K562 (cell line): ENCODE measurements around the gene OPA3. TPM values are rescaled to one million over a fixed set of nuclear protein-coding genes. Genes with fewer than 3 reads are reported as not detected.
A peak's percentile ranks its signal among the peaks of the same experiment; 100 is the strongest.

Experiments
- CCNT2 ChIP-seq: IDR thresholded peaks from 2 replicates; pipeline ENCODE4 v1.6.1; 2011; ENCODE audit warnings: borderline replicate concordance, low read depth, mild to moderate bottlenecking, moderate library complexity, mixed read lengths, low read length; ENCODE audit not compliant: insufficient read length; ENCODE audit errors: extremely low read depth
- CREB1 ChIP-seq, 2 experiments: sonication (generic) in 1 of 2; formaldehyde crosslinking in 1 of 2; IDR thresholded peaks; 2 replicates each; pipeline versions ENCODE4 v1.6.1 to v1.8.0; 2012 to 2022; ENCODE audit warnings: inconsistent platforms in 1 of 2, mild to moderate bottlenecking in 1 of 2, missing genetic modification reagents in 1 of 2, moderate library complexity in 1 of 2
- EGR1 ChIP-seq: fragments of 450-650 bp; conservative IDR thresholded peaks from 2 replicates; pipeline ENCODE4 v1.6.1; 2017; ENCODE audit warnings: mild to moderate bottlenecking
- FOS ChIP-seq: IDR thresholded peaks from 3 replicates; pipeline ENCODE4 v1.6.1; 2011; ENCODE audit not compliant: insufficient read length; ENCODE audit errors: extremely low read depth
- FOXK1 ChIP-seq: sonication (generic); formaldehyde crosslinking; IDR thresholded peaks from 2 replicates; pipeline ENCODE4 v1.8.0; 2022; ENCODE audit warnings: missing genetic modification reagents, mild to moderate bottlenecking, borderline replicate concordance
- FOXP1 ChIP-seq: sonication (generic); formaldehyde crosslinking; IDR thresholded peaks from 2 replicates; pipeline ENCODE4 v1.8.0; 2022; ENCODE audit warnings: mild to moderate bottlenecking, missing genetic modification reagents
- GABPB2 ChIP-seq: fragments of 250-450 bp; sonication (Bioruptor Pico); conservative IDR thresholded peaks from 2 replicates; pipeline ENCODE4 v1.5.1; 2021; ENCODE audit warnings: mild to moderate bottlenecking
- GATAD2B ChIP-seq: fragments of 450-650 bp; IDR thresholded peaks from 2 replicates; pipeline ENCODE4 v1.6.1; 2017; ENCODE audit warnings: mild to moderate bottlenecking, borderline replicate concordance
- HNRNPL ChIP-seq: fragments of 200-400 bp; formaldehyde crosslinking; IDR thresholded peaks from 2 replicates; pipeline ENCODE4 v1.6.1; 2017; ENCODE audit warnings: low read depth, mild to moderate bottlenecking, low read length
- LCOR ChIP-seq: sonication (generic); formaldehyde crosslinking; IDR thresholded peaks from 2 replicates; pipeline ENCODE4 v1.8.0; 2022; ENCODE audit warnings: mild to moderate bottlenecking, missing genetic modification reagents
- MBD2 ChIP-seq: sonication (generic); IDR thresholded peaks from 2 replicates; pipeline ENCODE4 v1.6.1; 2016; ENCODE audit warnings: low read depth, borderline replicate concordance
- POLR2G ChIP-seq: fragments of 200-400 bp; formaldehyde crosslinking; IDR thresholded peaks from 2 replicates; pipeline ENCODE4 v1.6.1; 2017; ENCODE audit warnings: low read depth, mild to moderate bottlenecking, antibody characterized with exemption, low read length, moderate library complexity
- PRMT5 ChIP-seq: sonication (generic); formaldehyde crosslinking; IDR thresholded peaks from 2 replicates; pipeline ENCODE4 v1.5.0; 2020; ENCODE audit warnings: missing genetic modification reagents
- PTBP1 ChIP-seq: fragments of 200-400 bp; formaldehyde crosslinking; IDR thresholded peaks from 2 replicates; pipeline ENCODE4 v1.6.1; 2017; ENCODE audit warnings: low read depth, low read length
- RBM22 ChIP-seq: fragments of 200-400 bp; formaldehyde crosslinking; IDR thresholded peaks from 2 replicates; pipeline ENCODE4 v1.6.1; 2018; ENCODE audit warnings: low read length, low read depth; ENCODE audit not compliant: poor library complexity, severe bottlenecking
- SMAD4 ChIP-seq: fragments of 250-450 bp; sonication (Bioruptor Pico); conservative IDR thresholded peaks from 2 replicates; pipeline ENCODE4 v1.8.0; 2021; ENCODE audit warnings: inconsistent platforms, mild to moderate bottlenecking, moderate library complexity
- SRSF1 ChIP-seq: fragments of 200-400 bp; formaldehyde crosslinking; IDR thresholded peaks from 2 replicates; pipeline ENCODE4 v1.6.1; 2017; ENCODE audit warnings: mild to moderate bottlenecking, low read depth, low read length, moderate library complexity
- ZNF766 ChIP-seq: fragments of 200-800 bp; sonication (Bioruptor generic); conservative IDR thresholded peaks from 2 replicates; pipeline ENCODE4 v1.6.1; 2016; ENCODE audit warnings: missing genetic modification characterization, missing compliant biosample characterization
- ZNF830 ChIP-seq: fragments of 250-450 bp; sonication (Bioruptor Pico); IDR thresholded peaks from 2 replicates; pipeline ENCODE4 v1.5.0; 2021; ENCODE audit warnings: mild to moderate bottlenecking
- polyA plus RNA-seq, 8 experiments: library from polyadenylated mRNA; depleted of rRNA in 4 of 8; stranded (reverse) in 5 of 8; unstranded in 3 of 8; fragments of >200 nt; fragmentation: Nextera tagmentation in 2 of 8; fragmentation: Illumina TruSeq in 1 of 8; extraction: Ambion mirVana in 2 of 8; extraction: Trizol in 1 of 8; gene quantifications; 2 replicates each; pipeline versions ENCODE4 v1.2.1 to v1.2.3, GENCODE V29; 2011 to 2014; ENCODE audit warnings: inconsistent platforms in 1 of 8, missing spikeins in 1 of 8
- total RNA-seq, 7 experiments: library from RNA; depleted of rRNA in 6 of 7; stranded (reverse); fragments of >200 nt in 6 of 7; fragmentation: Illumina TruSeq in 2 of 7; extraction: Trizol in 2 of 7; gene quantifications; 2 replicates each; pipeline versions ENCODE4 v1.2.1 to v1.2.3, GENCODE V29; 2011 to 2021; ENCODE audit warnings: low replicate concordance in 1 of 7
- TF ChIP-seq, protein P1 (sequence below): sonication (generic); formaldehyde crosslinking; IDR thresholded peaks from 2 replicates; pipeline ENCODE4 v1.8.0; 2022; ENCODE audit warnings: mild to moderate bottlenecking, missing genetic modification reagents
- TF ChIP-seq, protein P2 (sequence below): fragments of 200-400 bp; formaldehyde crosslinking; IDR thresholded peaks from 2 replicates; pipeline ENCODE4 v1.6.1; 2017; ENCODE audit warnings: mild to moderate bottlenecking, low read depth, low read length, moderate library complexity
- TF ChIP-seq, protein P3 (sequence below): fragments of 450-650 bp; IDR thresholded peaks from 2 replicates; pipeline ENCODE4 v1.6.1; 2016; ENCODE audit warnings: borderline replicate concordance
- TF ChIP-seq, protein P4 (sequence below), 2 experiments: fragments of 450-650 bp in 1 of 2; sonication (generic) in 1 of 2; formaldehyde crosslinking; conservative IDR thresholded peaks; 2 replicates each; pipeline versions ENCODE4 v1.4.0 to v1.8.1; 2020 to 2022; ENCODE audit warnings: mild to moderate bottlenecking in 1 of 2, missing genetic modification reagents in 1 of 2

OPA3 gene
- total and polyA plus RNA-seq, 9 of the 15 experiments (the other 6 are each of a cell fraction or from before 2014, with no cell fraction given) = 1.4 to 18.8 (median 9.0) TPM

DNA sequence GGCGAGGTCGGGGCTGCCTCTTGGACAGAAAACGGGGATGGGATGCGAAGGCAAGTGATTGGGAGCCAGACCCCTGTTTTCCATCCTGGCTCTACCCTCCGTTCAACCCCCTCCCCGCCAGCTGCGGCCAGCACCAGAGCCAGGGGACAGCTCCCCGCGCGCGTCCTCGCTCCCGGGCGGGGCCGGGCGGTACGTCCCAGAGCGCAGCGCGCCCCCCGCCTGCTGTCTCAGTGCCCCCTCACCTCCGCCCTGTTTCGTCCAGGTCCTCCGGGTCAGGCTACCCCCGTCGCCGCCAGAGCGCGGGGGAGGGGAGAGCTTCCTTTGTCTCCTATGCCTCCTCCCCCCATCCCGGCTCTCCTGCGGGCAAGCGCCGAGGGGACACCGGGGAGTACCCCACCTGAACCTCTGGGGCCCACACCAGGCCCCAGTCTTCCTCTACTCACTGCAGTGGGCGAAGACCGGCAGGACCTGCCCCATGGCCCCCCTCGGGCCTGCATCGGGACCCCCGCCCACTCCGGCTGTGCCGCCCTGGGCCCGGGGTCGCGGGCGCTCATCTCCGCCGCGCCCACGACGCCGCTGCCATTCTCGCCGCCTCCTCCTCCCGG, 88.2 kb downstream of the OPA3 start (continued):
- TF ChIP-seq SMAD4 (CRISPR knock-in tag) (peak; percentile 45; the same call in 1 of the 2 replicates), PRMT5 (CRISPR knock-in tag) (peak; percentile 92), EGR1 (peak; percentile 33; the same call in 1 of the 2 replicates), FOS (no peak), RBM22 (peak; percentile 62), GABPB2 (CRISPR knock-in tag) (no peak), MBD2 (no peak), CCNT2 (peak; percentile 26), CREB1 (IDR thresholded peaks at IDR 0.05) (peak; percentile 57), CREB1 (CRISPR knock-in tag; IDR thresholded peaks at IDR 0.05) (peak; percentile 78), PTBP1 (no peak), FOXP1 (CRISPR knock-in tag) (peak; percentile 77), ZNF830 (CRISPR knock-in tag) (no peak), HNRNPL (0 out of 2 replicates have a peak, but pooled peaks have one; percentile 21), GATAD2B (0 out of 2 replicates have a peak, but pooled peaks have one; percentile 49), POLR2G (peak; percentile 43; the same call in 1 of the 2 replicates), ZNF766 (CRISPR knock-in tag) (no peak; the same call in 1 of the 2 replicates), LCOR (peak; percentile 68), FOXK1 (CRISPR knock-in tag) (0 out of 2 replicates have a peak, but pooled peaks have one; percentile 47), SRSF1 (no peak)
- TF ChIP-seq, protein P1, sequence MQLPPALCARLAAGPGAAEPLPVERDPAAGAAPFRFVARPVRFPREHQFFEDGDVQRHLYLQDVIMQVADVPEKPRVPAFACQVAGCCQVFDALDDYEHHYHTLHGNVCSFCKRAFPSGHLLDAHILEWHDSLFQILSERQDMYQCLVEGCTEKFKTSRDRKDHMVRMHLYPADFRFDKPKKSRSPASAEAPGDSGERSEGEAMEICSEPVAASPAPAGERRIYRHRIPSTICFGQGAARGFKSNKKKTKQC = peak; percentile 98
- TF ChIP-seq, protein P2, sequence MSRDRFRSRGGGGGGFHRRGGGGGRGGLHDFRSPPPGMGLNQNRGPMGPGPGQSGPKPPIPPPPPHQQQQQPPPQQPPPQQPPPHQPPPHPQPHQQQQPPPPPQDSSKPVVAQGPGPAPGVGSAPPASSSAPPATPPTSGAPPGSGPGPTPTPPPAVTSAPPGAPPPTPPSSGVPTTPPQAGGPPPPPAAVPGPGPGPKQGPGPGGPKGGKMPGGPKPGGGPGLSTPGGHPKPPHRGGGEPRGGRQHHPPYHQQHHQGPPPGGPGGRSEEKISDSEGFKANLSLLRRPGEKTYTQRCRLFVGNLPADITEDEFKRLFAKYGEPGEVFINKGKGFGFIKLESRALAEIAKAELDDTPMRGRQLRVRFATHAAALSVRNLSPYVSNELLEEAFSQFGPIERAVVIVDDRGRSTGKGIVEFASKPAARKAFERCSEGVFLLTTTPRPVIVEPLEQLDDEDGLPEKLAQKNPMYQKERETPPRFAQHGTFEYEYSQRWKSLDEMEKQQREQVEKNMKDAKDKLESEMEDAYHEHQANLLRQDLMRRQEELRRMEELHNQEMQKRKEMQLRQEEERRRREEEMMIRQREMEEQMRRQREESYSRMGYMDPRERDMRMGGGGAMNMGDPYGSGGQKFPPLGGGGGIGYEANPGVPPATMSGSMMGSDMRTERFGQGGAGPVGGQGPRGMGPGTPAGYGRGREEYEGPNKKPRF = no peak
- TF ChIP-seq, protein P3, sequence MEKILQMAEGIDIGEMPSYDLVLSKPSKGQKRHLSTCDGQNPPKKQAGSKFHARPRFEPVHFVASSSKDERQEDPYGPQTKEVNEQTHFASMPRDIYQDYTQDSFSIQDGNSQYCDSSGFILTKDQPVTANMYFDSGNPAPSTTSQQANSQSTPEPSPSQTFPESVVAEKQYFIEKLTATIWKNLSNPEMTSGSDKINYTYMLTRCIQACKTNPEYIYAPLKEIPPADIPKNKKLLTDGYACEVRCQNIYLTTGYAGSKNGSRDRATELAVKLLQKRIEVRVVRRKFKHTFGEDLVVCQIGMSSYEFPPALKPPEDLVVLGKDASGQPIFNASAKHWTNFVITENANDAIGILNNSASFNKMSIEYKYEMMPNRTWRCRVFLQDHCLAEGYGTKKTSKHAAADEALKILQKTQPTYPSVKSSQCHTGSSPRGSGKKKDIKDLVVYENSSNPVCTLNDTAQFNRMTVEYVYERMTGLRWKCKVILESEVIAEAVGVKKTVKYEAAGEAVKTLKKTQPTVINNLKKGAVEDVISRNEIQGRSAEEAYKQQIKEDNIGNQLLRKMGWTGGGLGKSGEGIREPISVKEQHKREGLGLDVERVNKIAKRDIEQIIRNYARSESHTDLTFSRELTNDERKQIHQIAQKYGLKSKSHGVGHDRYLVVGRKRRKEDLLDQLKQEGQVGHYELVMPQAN = peak; percentile 79
- TF ChIP-seq, protein P4, sequence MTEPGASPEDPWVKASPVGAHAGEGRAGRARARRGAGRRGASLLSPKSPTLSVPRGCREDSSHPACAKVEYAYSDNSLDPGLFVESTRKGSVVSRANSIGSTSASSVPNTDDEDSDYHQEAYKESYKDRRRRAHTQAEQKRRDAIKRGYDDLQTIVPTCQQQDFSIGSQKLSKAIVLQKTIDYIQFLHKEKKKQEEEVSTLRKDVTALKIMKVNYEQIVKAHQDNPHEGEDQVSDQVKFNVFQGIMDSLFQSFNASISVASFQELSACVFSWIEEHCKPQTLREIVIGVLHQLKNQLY (CRISPR knock-in tag; conservative IDR thresholded peaks at IDR 0.05) = 0 out of 4 replicates have a peak, but pooled peaks of 1 of the 2 experiments have one; percentile 49
